SK-N-MC (cell line): ENCODE measurements around the gene EDC3.

Source experiments
- EZH2 ChIP-seq: fragments of 200-600 bp; sonication (generic); IDR thresholded peaks from one replicate; pipeline ENCODE4 v1.6.1; 2017; ENCODE audit warnings: antibody characterized with exemption
- FOXP2 ChIP-seq: optimal IDR thresholded peaks from 2 replicates; pipeline ENCODE3; 2011; ENCODE audit warnings: mild to moderate bottlenecking, moderate library complexity; ENCODE audit not compliant: insufficient read depth; ENCODE audit errors: extremely low read length, control extremely low read depth
- POLR2AphosphoS5 ChIP-seq: IDR thresholded peaks from 2 replicates; pipeline ENCODE4 v1.6.1; 2012; ENCODE audit warnings: mild to moderate bottlenecking, low read depth, low read length, borderline replicate concordance

- TF ChIP-seq POLR2AphosphoS5, result no peak
- TF ChIP-seq EZH2, result no peak
- no peak for TF ChIP-seq FOXP2
Measured at GRCh38 chr15:74632601-74633000, 63.2 kb downstream of the EDC3 start.
